ENCODE data around the gene TSPAN5. TPM values are rescaled to one million over a fixed set of nuclear protein-coding genes. Genes with fewer than 3 reads are reported as not detected.

Gene TSPAN5
- polyA plus RNA-seq, 1 donor from 2014 or later: 18.8 TPM

- TF ChIP-seq CTCF (IDR thresholded peaks at IDR 0.05; ENCODE audit: poor library complexity, severe bottlenecking) (no peak), EP300 (conservative IDR thresholded peaks at IDR 0.05; ENCODE audit: poor library complexity, severe bottlenecking) (no peak)
Observed at GRCh38 chr4:98624144-98624543, 34.3 kb downstream of the TSPAN5 start (continued).

GRCh38 chr4:98623126-98623802, 35.1 kb downstream of the TSPAN5 start:
- Histone ChIP-seq H3K36me3 (ENCODE audit: insufficient read depth, low read length) (no peaks in the 10 kb centered on the region), H3K27ac (ENCODE audit: low read length) (no peak overlapping the region), H4K20me1 (ENCODE audit: insufficient read depth) (no peaks in the 10 kb centered on the region), H3K9me3 (ENCODE audit: low read length) (no peaks in the 10 kb centered on the region), H3K79me2 (replicated peaks; ENCODE audit: insufficient read depth, low read length) (peaks cover 20% of the 10 kb centered on the region), H3K9me2 (ENCODE audit: insufficient read depth, low read length) (no peaks in the 10 kb centered on the region), H2AFZ (ENCODE audit: low read depth, low read length) (no peak overlapping the region), H3K9ac (ENCODE audit: low read length) (no peak overlapping the region), H3K4me2 (ENCODE audit: low read length) (no peak overlapping the region), H3K27me3 (ENCODE audit: insufficient read depth, low read depth, low read length) (no peaks in the 10 kb centered on the region), H3F3A (ENCODE audit: insufficient read depth, low read length, poor library complexity, severe bottlenecking) (no peaks in the 10 kb centered on the region), H3K4me3 (ENCODE audit: low read length) (no peak overlapping the region)
- TF ChIP-seq RAD21 (conservative IDR thresholded peaks at IDR 0.05) (no peak), SMC3 (conservative IDR thresholded peaks at IDR 0.05; ENCODE audit: poor library complexity) (no peak), EP300 (conservative IDR thresholded peaks at IDR 0.05; ENCODE audit: poor library complexity, severe bottlenecking) (no peak), EZH2 (IDR thresholded peaks at IDR 0.05; ENCODE audit: borderline replicate concordance, insufficient read depth, low read length, poor library complexity, severe bottlenecking) (no peak), MXI1 (conservative IDR thresholded peaks at IDR 0.05; ENCODE audit: poor library complexity, severe bottlenecking) (no peak), POLR2AphosphoS5 (IDR thresholded peaks at IDR 0.05) (no peak), TAF1 (IDR thresholded peaks at IDR 0.05; ENCODE audit: low read depth) (no peak), REST (IDR thresholded peaks at IDR 0.05; ENCODE audit: borderline replicate concordance) (no peak), CTCF (IDR thresholded peaks at IDR 0.05; ENCODE audit: poor library complexity, severe bottlenecking) (no peak)

All from neural cell (in vitro differentiated cells).